HG03575 (cell line): Measurements from ENCODE around the gene LTBP3.

Source experiments
- ATAC-seq: cut with Tn5 transposase; IDR thresholded peaks from one replicate; pipeline ENCODE4 v1.9.1; 2021; ENCODE audit not compliant: unreplicated experiment, insufficient number of reproducible peaks, low FRiP score; ENCODE audit errors: extremely low read depth

LTBP3 gene

GRCh38 chr11:65491163-65491465 lies 67.0 kb downstream of the LTBP3 start:
- ATAC-seq: no peak

DNA sequence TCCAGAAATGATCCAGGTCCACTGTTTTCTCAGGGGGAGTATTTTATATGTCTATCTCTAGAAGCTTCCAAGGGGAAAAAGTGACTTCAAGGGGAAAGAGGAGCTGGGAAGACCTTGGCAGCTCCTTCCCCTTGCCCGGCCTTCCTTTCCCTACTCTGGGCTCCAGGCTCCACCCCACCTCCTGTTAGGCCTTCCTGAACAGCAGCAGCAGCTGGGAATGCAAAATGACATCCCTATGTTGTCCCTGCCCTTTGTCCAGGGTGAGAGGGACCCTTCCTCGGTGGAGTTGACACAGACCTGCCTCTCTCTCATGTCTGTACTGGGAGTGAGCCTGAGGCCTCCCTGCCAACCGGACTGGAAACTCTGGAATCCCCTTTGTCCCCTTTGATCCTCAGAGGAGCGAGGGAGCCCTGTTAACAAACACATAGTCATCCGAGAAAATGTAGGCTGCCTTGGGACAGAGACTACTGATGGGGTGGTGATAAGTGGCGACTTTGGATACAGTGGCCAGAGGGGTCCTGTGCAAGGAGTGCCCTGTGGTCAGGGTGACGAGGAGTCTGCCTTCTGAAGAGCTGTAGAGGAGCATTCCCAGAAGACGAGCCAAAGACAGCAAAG lies 68.3 kb downstream of the LTBP3 start:
- no peak for ATAC-seq

- no peak for ATAC-seq
These were observed 69.0 kb downstream of the LTBP3 start for GRCh38 chr11:65489035-65489705.
